Fibroblast of lung (primary cell): ENCODE data around the gene SYTL3.

Experiments
- CTCF ChIP-seq, 2 donors: IDR thresholded peaks in 1 of 2; conservative IDR thresholded peaks in 1 of 2; 1 replicate in 1 of 2; 2 replicates in 1 of 2; pipeline ENCODE4 v1.5.1; 2011 to 2012; ENCODE audit warnings: low read length in 2 of 2, control low read depth in 1 of 2, inconsistent platforms in 1 of 2, low read depth in 1 of 2, mild to moderate bottlenecking in 1 of 2
- EZH2 ChIP-seq: IDR thresholded peaks from 2 replicates; pipeline ENCODE4 v1.5.1; 2012; ENCODE audit warnings: low read length, control low read depth, mild to moderate bottlenecking; ENCODE audit errors: missing control alignments

GRCh38 chr6:158758941-158759479 lies 109.2 kb downstream of the SYTL3 start:
- TF ChIP-seq CTCF (conservative IDR thresholded peaks at IDR 0.05 in 1 of 2, IDR thresholded peaks at IDR 0.05 in 1 of 2; ENCODE audit: low read depth in 1 of 2, low read length in 2 of 2) (no peak), EZH2 (no peak)
